Measurements from ENCODE around the gene GOT2.

DNA sequence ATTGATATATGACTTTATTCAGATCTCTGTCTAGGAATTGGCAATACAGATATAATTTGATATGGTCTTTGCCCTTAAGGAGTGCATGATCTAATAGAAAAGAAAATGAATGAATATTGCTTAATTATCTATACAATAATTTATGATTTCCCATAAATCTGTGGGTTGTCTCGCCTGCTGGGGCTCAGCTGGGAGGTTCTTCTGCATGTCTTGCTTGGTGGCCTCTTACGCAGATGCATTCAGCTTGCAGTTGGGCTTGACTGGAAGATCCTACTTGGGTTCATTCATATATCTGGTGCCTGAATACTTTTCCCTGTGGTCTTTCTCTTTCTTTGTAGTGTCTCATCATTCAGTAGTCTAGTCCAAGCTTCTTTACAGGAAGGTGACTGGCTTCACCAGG, 34.0 kb upstream of the GOT2 start:
- TF ChIP-seq, protein P1, sequence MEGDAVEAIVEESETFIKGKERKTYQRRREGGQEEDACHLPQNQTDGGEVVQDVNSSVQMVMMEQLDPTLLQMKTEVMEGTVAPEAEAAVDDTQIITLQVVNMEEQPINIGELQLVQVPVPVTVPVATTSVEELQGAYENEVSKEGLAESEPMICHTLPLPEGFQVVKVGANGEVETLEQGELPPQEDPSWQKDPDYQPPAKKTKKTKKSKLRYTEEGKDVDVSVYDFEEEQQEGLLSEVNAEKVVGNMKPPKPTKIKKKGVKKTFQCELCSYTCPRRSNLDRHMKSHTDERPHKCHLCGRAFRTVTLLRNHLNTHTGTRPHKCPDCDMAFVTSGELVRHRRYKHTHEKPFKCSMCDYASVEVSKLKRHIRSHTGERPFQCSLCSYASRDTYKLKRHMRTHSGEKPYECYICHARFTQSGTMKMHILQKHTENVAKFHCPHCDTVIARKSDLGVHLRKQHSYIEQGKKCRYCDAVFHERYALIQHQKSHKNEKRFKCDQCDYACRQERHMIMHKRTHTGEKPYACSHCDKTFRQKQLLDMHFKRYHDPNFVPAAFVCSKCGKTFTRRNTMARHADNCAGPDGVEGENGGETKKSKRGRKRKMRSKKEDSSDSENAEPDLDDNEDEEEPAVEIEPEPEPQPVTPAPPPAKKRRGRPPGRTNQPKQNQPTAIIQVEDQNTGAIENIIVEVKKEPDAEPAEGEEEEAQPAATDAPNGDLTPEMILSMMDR (IDR thresholded peaks at IDR 0.05) = no peak
- no peak for TF ChIP-seq POLR2AphosphoS5 (IDR thresholded peaks at IDR 0.05)
- TF ChIP-seq POLR2A (IDR thresholded peaks at IDR 0.05) = no peak

Data from breast epithelium (tissue), 3 donors.